Measurements from ENCODE around the gene CCNC.
A peak's percentile ranks its signal among the peaks of the same experiment; 100 is the strongest.

Gene CCNC

GRCh38 chr6:99547526-99547925 lies 20.9 kb downstream of the CCNC start:
- no peak for DNase-seq (ENCODE audit: low spot score)

DNA sequence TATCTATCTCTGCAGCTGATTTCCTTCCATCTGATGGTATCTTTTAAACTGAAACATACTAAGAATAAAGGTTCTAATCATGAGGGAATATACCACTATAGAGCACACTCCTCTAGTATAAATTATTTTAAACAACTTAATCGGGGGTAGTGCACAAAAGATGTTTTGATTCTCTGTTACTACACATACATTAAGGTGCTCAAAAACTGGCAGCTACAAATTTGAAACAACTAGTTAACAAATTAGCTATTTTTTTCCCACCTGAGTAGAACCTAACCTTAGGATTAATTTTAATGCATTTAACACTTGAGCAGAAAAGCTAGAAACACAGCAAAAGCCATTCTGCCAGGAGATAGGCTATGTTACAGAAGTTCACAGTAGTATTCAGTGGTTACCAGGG lies 23.0 kb downstream of the CCNC start:
- DNase-seq (ENCODE audit: low spot score) = no peak

- DNase-seq (ENCODE audit: low spot score) = no peak
Observed at GRCh38 chr6:99543968-99544367, 24.5 kb downstream of the CCNC start.

GRCh38 chr6:99530627-99531026 lies 37.8 kb downstream of the CCNC start:
- no peak for DNase-seq (ENCODE audit: low spot score)

DNA sequence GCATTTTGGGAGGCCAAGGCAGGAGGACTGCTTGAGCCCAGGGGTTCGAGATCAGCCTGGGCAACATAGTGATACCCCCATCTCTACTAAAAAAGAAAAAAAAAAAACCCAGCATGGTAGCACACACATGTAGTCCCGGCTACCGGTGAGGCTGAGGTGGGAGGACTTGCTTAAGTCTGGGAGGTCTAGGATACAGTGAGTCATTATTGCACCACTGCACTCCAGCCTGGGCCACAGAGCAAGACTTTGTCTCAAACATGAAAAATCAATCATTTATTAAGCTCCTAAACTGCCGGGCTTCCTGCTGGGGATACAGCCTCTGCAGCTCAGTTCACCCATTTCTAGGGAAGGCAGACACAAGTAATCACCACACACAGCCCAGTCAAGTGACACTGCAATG lies 45.9 kb downstream of the CCNC start:
- no peak for DNase-seq (ENCODE audit: low spot score)

GRCh38 chr6:99521633-99522151 lies 46.8 kb downstream of the CCNC start:
- no peak for DNase-seq (ENCODE audit: low spot score)

DNA sequence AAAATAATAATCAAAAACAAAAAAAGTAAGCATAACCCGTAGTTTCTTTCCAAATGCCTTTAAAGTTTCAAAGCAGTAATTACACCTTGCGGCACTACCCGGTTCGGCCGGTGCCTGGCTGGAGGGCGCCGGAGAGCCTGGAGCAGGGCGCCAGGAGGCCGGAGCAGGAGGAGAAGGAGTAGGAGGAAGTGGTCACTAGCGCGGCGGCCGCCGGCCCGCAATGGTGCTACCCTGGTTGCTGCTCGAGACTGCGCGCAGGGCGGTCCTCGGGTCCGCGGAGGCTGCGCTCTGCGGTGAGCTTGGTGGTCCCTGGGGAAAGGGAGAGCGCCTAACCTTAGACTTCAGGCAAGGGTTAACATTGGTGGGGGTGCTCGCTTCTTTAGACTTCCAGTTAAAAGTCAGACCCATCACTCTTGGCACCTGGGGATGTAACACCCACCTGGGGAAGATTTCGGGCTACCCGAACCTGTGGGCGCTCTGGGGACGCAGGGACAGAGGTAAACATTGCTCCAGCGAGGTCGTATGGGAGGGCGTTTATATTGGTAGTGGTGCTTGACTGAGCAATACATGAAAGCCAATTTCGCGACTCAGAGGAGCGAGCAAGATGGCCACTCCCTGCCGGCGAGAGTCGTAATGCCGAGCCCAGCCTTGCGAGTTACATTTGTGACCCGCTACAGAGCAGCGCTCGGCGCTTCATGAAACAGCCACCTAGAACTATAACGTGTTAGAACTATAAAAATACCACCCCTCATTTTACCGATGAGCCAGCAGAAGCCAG lies 47.4 kb downstream of the CCNC start:
- DNase-seq (ENCODE audit: low spot score) = peak; percentile 71

- DNase-seq (ENCODE audit: low spot score) = no peak
Observed at GRCh38 chr6:99519446-99519845, 49.0 kb downstream of the CCNC start.

DNA sequence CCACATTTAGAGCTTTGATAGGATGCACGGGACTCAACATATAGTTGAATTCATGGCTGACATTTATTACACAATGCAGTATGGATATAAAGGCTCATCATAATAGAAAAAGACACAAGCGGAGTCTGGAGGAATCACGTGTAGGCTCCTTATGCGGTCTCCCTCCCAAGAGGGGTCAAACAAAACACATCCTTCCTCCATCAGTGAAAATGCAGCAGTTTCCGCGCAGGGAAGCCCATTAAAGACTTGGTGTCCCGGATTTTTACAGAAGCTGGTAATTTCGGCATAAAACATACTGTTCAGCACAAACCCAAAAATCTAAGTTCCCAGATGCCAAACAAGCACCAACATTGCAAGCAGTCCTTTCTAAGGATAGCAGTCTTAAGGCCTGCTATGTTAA lies 54.4 kb downstream of the CCNC start:
- no peak for DNase-seq (ENCODE audit: low spot score)

- no peak for DNase-seq (ENCODE audit: low spot score)
Observed at GRCh38 chr6:99512033-99512432, 56.4 kb downstream of the CCNC start.

GRCh38 chr6:99507648-99508047 lies 60.8 kb downstream of the CCNC start:
- DNase-seq (ENCODE audit: low spot score) = no peak

DNA sequence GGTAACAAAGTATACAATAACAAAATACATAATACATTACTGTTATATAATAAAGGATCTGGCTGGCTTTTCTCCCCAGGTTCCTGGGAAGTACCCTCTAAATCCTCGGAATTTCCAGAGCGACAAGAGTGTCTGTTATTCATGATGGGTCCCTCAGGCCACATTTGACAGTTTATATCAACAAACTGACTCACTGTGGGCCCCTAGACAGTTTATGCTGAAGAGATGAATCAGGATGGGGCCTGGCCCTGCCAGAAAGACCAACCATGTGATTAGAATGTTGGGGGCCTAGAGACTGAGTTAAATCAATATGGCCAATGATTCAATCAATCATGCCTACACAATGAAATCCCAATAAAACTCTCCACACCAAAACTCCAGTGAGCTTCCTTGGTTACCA lies 66.7 kb downstream of the CCNC start:
- DNase-seq (ENCODE audit: low spot score) = no peak

DNA sequence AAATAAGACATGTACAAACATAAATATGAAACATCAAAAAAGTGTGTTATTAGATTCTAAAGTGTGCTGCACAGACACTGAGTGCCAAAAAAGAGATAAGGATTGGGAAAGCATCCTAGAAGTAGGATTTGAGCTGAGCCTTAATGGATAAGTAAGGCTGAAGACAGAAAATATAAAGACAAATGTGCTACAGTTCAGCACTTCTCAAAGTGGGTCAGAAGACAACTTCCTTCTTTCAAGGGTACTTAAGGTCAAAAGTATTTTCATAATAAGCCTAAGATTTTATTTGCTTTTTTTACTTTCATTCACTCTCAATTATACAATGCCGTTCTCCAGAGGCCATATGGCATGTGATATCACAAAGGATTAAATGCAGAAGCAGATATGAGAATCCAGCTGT lies 70.0 kb downstream of the CCNC start:
- no peak for DNase-seq (ENCODE audit: low spot score)

DNA sequence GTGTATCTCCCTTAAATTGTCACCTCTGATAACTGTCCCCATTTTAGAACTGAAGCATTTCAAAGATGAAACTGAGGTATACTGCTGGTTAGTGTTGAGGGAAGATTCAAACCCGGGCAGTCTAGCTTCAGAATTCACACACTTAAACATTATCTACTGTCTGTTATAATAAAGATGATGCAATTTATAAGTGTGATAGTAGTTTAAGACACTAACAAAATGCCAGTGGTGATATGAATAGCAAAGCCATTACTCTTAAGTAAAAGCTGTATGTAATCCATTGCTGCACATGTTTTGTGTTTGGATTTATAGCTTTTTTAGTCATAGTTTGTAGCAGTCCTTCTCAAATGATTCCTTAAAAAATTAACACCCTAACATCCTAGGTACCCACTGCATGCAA lies 73.0 kb downstream of the CCNC start:
- DNase-seq (ENCODE audit: low spot score) = no peak
